Endodermal cell (in vitro differentiated cells): ENCODE measurements around the gene ELMO1. TPM values are rescaled to one million over a fixed set of nuclear protein-coding genes. Genes with fewer than 3 reads are reported as not detected.

ENCODE experiments used
- DNase-seq: peaks from one replicate; pipeline ENCODE4 v3.0.0-alpha.2; 2017
- H3K27ac ChIP-seq: 2 replicates; pipeline ENCODE4 v1.5.1; 2013; ENCODE audit warnings: mild to moderate bottlenecking, low read depth, low read length, moderate library complexity
- H3K27me3 ChIP-seq: 2 replicates; pipeline ENCODE4 v1.6.1; 2013; ENCODE audit warnings: mild to moderate bottlenecking, low read length, moderate library complexity; ENCODE audit not compliant: insufficient read depth, control insufficient read depth, poor library complexity, severe bottlenecking
- H3K36me3 ChIP-seq: 2 replicates; pipeline ENCODE4 v1.7.0; 2013; ENCODE audit warnings: mild to moderate bottlenecking, low read length, moderate library complexity; ENCODE audit not compliant: control insufficient read depth, insufficient read depth
- H3K4me1 ChIP-seq: one replicate; pipeline ENCODE4 v1.7.0; 2013; ENCODE audit warnings: low read length; ENCODE audit not compliant: control insufficient read depth, insufficient read depth
- H3K4me3 ChIP-seq: 2 replicates; pipeline ENCODE4 v1.5.1; 2013; ENCODE audit warnings: mild to moderate bottlenecking, low read length, moderate library complexity
- H3K9ac ChIP-seq: 2 replicates; pipeline ENCODE4 v1.6.1; 2013; ENCODE audit warnings: mild to moderate bottlenecking, low read length, moderate library complexity; ENCODE audit not compliant: poor library complexity, severe bottlenecking; ENCODE audit errors: extremely low read depth
- H3K9me3 ChIP-seq: 2 replicates; pipeline ENCODE4 v1.6.1; 2013; ENCODE audit warnings: mild to moderate bottlenecking, low read length, moderate library complexity; ENCODE audit not compliant: control insufficient read depth
- H3K27ac Mint-ChIP-seq: 2 replicates; pipeline ENCODE4 v1.8.0; 2020; ENCODE audit warnings: mixed read lengths
- H3K27me3 Mint-ChIP-seq: 2 replicates; pipeline ENCODE4 v1.8.0; 2021; ENCODE audit warnings: mild to moderate bottlenecking, mixed read lengths; ENCODE audit not compliant: insufficient read depth
- H3K36me3 Mint-ChIP-seq: 2 replicates; pipeline ENCODE4 v1.8.0; 2020; ENCODE audit warnings: low read depth, mixed read lengths
- H3K4me1 Mint-ChIP-seq: 2 replicates; pipeline ENCODE4 v1.8.0; 2020; ENCODE audit warnings: mixed read lengths
- H3K4me3 Mint-ChIP-seq: 2 replicates; pipeline ENCODE4 v1.8.0; 2020; ENCODE audit warnings: mild to moderate bottlenecking, moderate library complexity, mixed read lengths
- H3K9me3 Mint-ChIP-seq: 2 replicates; pipeline ENCODE4 v1.8.0; 2020; ENCODE audit warnings: mild to moderate bottlenecking, mixed read lengths
- CTCF ChIP-seq: fragments of 200-600 bp; sonication (generic); conservative IDR thresholded peaks from 2 replicates; pipeline ENCODE4 v1.5.0; 2021; ENCODE audit warnings: antibody characterized with exemption, mild to moderate bottlenecking
- WGBS, 2 experiments: methylation state at CpG; one replicate each; pipeline versions ENCODE4 v1.1.5 to v1.1.7; 2013; ENCODE audit warnings: missing lambda C conversion rate in 2 of 2, mixed read lengths in 1 of 2; ENCODE audit not compliant: insufficient coverage in 1 of 2, insufficient read length in 1 of 2; 5-methylcytosine and 5-hydroxymethylcytosine counted together
- total RNA-seq, 2 donors: library from RNA; stranded (reverse); fragmentation: NEBNext Ultra II Directional in 1 of 2; extraction: Animal tissue kit (Norgen Biotek cat#: 25700) in 1 of 2; gene quantifications; 2 replicates in 1 of 2; 3 replicates in 1 of 2; pipeline ENCODE4 v1.2.1, GENCODE V29; 2021

ELMO1 gene
- total RNA-seq, 2 donors from 2014 or later, result 120 to 131 TPM

- Mint-ChIP-seq H3K4me3 (no peak overlapping the region), H3K27me3 (no peaks in the 10 kb centered on the region), H3K9me3 (no peaks in the 10 kb centered on the region), H3K27ac (no peak overlapping the region), H3K4me1 (peaks cover 7% of the 10 kb centered on the region), H3K36me3 (peaks cover 14% of the 10 kb centered on the region)
- Histone ChIP-seq H3K27ac (no peak overlapping the region), H3K4me3 (no peak overlapping the region), H3K27me3 (no peaks in the 10 kb centered on the region), H3K9me3 (no peaks in the 10 kb centered on the region), H3K4me1 (no peaks in the 10 kb centered on the region), H3K36me3 (no peaks in the 10 kb centered on the region), H3K9ac (no peak overlapping the region)
- TF ChIP-seq CTCF, result no peak
- 88 to 92% methylated on average over 2 to 3 of the region's 3 CpGs for WGBS, 2 experiments
- no peak for DNase-seq
Measured at GRCh38 chr7:36955456-36956129, 493.1 kb downstream of the ELMO1 start.

GRCh38 chr7:36951257-36951697, 497.4 kb downstream of the ELMO1 start:
- Mint-ChIP-seq H3K4me1 (peaks cover 22% of the 10 kb centered on the region), H3K4me3 (no peak overlapping the region), H3K9me3 (no peaks in the 10 kb centered on the region), H3K27ac (no peak overlapping the region), H3K36me3 (peaks cover 30% of the 10 kb centered on the region), H3K27me3 (no peaks in the 10 kb centered on the region)
- no peak for TF ChIP-seq CTCF
- DNase-seq, result no peak
- Histone ChIP-seq H3K27me3 (no peaks in the 10 kb centered on the region), H3K9me3 (no peaks in the 10 kb centered on the region), H3K9ac (no peak overlapping the region), H3K4me3 (no peak overlapping the region), H3K36me3 (no peaks in the 10 kb centered on the region), H3K27ac (no peak overlapping the region), H3K4me1 (peaks cover 4% of the 10 kb centered on the region)
- WGBS, 2 experiments, result 96 to 97% methylated on average over 2 to 3 of the region's 3 CpGs

GRCh38 chr7:36949711-36950600, 498.7 kb downstream of the ELMO1 start:
- Histone ChIP-seq H3K27ac (no peak overlapping the region), H3K36me3 (no peaks in the 10 kb centered on the region), H3K4me3 (no peak overlapping the region), H3K27me3 (no peaks in the 10 kb centered on the region), H3K9ac (no peak overlapping the region), H3K9me3 (no peaks in the 10 kb centered on the region), H3K4me1 (peaks cover 4% of the 10 kb centered on the region)
- Mint-ChIP-seq H3K4me3 (no peak overlapping the region), H3K4me1 (peaks cover 22% of the 10 kb centered on the region), H3K27ac (no peak overlapping the region), H3K27me3 (no peaks in the 10 kb centered on the region), H3K36me3 (peaks cover 30% of the 10 kb centered on the region), H3K9me3 (no peaks in the 10 kb centered on the region)
- WGBS, 2 experiments, result 54 to 85% methylated on average over 8 of the region's 8 CpGs
- peak; percentile 51 for DNase-seq
- TF ChIP-seq CTCF, result no peak
